ENCODE results near the gene DUSP5.

DNA sequence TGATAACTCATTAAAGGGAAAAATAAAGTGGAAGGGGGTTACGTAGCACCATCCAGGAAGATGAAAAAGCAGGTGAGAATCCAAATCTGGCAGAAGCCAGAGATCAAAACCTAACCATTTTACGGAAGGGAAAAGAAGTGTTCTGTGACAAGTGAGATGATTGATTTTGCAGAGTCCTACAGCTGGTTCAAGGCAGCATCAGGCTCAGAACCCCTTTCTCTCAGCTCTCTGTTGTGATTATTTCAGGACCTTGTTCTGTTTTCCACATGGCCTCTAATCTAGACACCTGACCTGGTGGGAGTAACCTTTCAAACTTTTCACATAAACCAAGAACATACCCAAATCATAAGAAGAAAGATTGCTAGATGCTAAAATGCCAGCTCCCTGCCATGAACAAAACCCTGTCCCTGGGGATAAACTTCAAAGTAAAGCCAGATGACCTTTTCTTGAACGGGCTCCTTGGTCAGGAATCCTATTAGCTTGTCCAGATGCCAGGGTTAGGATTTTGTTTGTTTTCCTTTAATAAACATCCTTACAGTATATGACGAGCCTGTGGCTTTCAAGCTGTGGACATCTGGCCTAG lies 5.9 kb downstream of the DUSP5 start:
- TF ChIP-seq EZH2 (IDR thresholded peaks at IDR 0.05), result no peak
- TF ChIP-seq, protein P1, sequence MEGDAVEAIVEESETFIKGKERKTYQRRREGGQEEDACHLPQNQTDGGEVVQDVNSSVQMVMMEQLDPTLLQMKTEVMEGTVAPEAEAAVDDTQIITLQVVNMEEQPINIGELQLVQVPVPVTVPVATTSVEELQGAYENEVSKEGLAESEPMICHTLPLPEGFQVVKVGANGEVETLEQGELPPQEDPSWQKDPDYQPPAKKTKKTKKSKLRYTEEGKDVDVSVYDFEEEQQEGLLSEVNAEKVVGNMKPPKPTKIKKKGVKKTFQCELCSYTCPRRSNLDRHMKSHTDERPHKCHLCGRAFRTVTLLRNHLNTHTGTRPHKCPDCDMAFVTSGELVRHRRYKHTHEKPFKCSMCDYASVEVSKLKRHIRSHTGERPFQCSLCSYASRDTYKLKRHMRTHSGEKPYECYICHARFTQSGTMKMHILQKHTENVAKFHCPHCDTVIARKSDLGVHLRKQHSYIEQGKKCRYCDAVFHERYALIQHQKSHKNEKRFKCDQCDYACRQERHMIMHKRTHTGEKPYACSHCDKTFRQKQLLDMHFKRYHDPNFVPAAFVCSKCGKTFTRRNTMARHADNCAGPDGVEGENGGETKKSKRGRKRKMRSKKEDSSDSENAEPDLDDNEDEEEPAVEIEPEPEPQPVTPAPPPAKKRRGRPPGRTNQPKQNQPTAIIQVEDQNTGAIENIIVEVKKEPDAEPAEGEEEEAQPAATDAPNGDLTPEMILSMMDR (IDR thresholded peaks at IDR 0.05), result no peak

Data from neural progenitor cell (in vitro differentiated cells).